ENCODE measurements around the gene HPCAL1. TPM values are rescaled to one million over a fixed set of nuclear protein-coding genes. Genes with fewer than 3 reads are reported as not detected.

HPCAL1 gene
- total RNA-seq, 1 experiment from 2014 or later, result 5.0 TPM

DNA sequence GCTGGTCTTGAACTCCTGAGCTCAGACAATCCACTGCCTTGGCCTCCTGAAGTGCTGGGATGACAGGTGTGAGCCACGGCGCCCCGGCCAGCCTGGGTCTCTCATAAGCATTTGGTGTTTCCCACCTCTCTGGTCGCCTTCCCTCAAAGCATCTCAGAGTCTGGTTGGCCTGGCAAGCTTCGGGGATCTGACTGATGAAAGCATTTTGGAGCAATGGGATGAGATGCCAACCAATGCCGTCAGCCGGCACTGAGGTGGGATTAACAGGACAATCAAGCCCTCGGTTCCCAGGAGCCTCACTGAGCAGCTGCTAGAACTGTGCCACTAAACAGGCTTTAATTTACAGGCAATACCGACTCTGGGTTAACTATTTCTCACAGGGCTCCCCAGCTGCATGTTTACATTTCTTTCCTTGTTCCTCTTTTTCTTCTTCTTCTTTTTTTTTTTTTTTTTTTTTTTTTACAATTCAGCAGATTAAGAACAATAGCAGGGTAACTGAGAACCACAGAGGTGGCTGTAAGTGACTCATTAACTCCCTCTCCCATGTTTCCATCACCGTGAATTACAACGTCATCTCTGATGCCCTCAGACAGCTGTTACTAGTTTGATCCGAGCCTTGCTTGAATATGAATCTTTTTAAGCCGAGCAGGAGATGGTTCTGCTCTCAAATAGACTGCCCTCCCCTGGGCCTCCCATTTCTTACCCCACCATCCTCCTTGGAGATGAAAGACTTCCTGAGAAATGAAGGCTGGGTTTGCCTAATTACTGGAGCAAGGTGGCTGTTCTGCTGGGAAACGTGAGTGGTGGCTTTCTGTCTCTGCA, 107.5 kb downstream of the HPCAL1 start:
- Histone ChIP-seq H3K79me2 (ENCODE audit: low read length) (no peaks in the 10 kb centered on the region), H3K27me3 (ENCODE audit: low read length) (no peaks in the 10 kb centered on the region), H3K4me2 (ENCODE audit: low read depth, low read length, poor library complexity, severe bottlenecking) (peak overlapping the region; percentile 72), H3K36me3 (ENCODE audit: insufficient read depth, low read length) (no peaks in the 10 kb centered on the region), H3K9me3 (ENCODE audit: low read length) (no peaks in the 10 kb centered on the region; the same call in 1 of the 2 replicates), H3K4me3 (ENCODE audit: low read length) (peak overlapping the region; percentile 55; the same call in 1 of the 2 replicates), H3K9me2 (replicated peaks; ENCODE audit: insufficient read depth, low read length) (no peaks in the 10 kb centered on the region), H3K9ac (ENCODE audit: low read length) (peak overlapping the region; percentile 64), H4K20me1 (ENCODE audit: insufficient read depth, low read depth, low read length) (0 out of 2 replicates have a peak, but pooled peaks cover 4% of the 10 kb centered on the region), H2AFZ (ENCODE audit: low read length) (peak overlapping the region; percentile 90), H3K27ac (ENCODE audit: low read length) (peak overlapping the region; percentile 93), H3K4me1 (ENCODE audit: low read length) (peaks cover 44% of the 10 kb centered on the region)
- peak; percentile 82 for DNase-seq

GRCh38 chr2:10410823-10411437, 108.2 kb downstream of the HPCAL1 start:
- H3K27ac ChIP-seq (ENCODE audit: low read length), result peak overlapping the region; percentile 93
- H2AFZ ChIP-seq (ENCODE audit: low read length), result peak overlapping the region; percentile 90

DNA sequence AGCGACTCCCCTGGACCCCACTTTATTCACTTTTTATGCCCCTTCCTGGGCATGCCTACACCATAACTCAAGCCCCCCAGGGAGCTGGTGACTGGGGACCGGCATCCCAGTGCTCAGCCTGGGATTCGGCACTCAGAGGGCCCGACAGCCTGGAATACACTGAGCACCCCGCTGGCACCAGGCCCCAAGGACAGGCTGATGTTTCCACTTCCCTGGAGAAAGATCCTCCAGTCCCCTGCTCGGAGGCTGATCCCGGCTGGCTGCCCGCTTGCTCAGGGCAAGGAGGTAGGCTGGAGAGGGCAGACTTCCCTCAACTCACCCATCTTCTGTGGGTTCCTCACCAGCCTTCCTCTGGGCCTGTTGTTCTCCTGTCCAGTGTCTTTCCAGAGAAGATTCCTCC, 108.9 kb downstream of the HPCAL1 start:
- peak overlapping the region; percentile 72 for H3K4me2 ChIP-seq (ENCODE audit: low read depth, low read length, poor library complexity, severe bottlenecking)
- H3K27me3 ChIP-seq (ENCODE audit: low read length), result no peaks in the 10 kb centered on the region
- H3K4me3 ChIP-seq (ENCODE audit: low read length), result no peak overlapping the region; the same call in 1 of the 2 replicates
- no peaks in the 10 kb centered on the region for H3K9me2 ChIP-seq (replicated peaks; ENCODE audit: insufficient read depth, low read length)
- H4K20me1 ChIP-seq (ENCODE audit: insufficient read depth, low read depth, low read length), result 0 out of 2 replicates have a peak, but pooled peaks cover 4% of the 10 kb centered on the region
- H3K4me1 ChIP-seq (ENCODE audit: low read length), result peaks cover 44% of the 10 kb centered on the region
- H3K79me2 ChIP-seq (ENCODE audit: low read length), result no peaks in the 10 kb centered on the region
- H2AFZ ChIP-seq (ENCODE audit: low read length), result no peak overlapping the region
- peak overlapping the region; percentile 64; the same call in 1 of the 2 replicates for H3K9ac ChIP-seq (ENCODE audit: low read length)
- peak overlapping the region; percentile 93; the same call in 1 of the 2 replicates for H3K27ac ChIP-seq (ENCODE audit: low read length)
- no peak for DNase-seq
- H3K36me3 ChIP-seq (ENCODE audit: insufficient read depth, low read length), result no peaks in the 10 kb centered on the region
- H3K9me3 ChIP-seq (ENCODE audit: low read length), result no peaks in the 10 kb centered on the region; the same call in 1 of the 2 replicates

More at GRCh38 chr2:10410823-10411437, 108.2 kb downstream of the HPCAL1 start:
- peak; percentile 65 for DNase-seq
- Histone ChIP-seq H3K4me1 (ENCODE audit: low read length) (peaks cover 44% of the 10 kb centered on the region), H3K27me3 (ENCODE audit: low read length) (no peaks in the 10 kb centered on the region), H3K36me3 (ENCODE audit: insufficient read depth, low read length) (no peaks in the 10 kb centered on the region), H3K9me3 (ENCODE audit: low read length) (no peaks in the 10 kb centered on the region; the same call in 1 of the 2 replicates), H3K9ac (ENCODE audit: low read length) (peak overlapping the region; percentile 64), H3K9me2 (replicated peaks; ENCODE audit: insufficient read depth, low read length) (no peaks in the 10 kb centered on the region), H3K4me2 (ENCODE audit: low read depth, low read length, poor library complexity, severe bottlenecking) (peak overlapping the region; percentile 72), H3K79me2 (ENCODE audit: low read length) (no peaks in the 10 kb centered on the region), H3K4me3 (ENCODE audit: low read length) (peak overlapping the region; percentile 40; the same call in 1 of the 2 replicates), H4K20me1 (ENCODE audit: insufficient read depth, low read depth, low read length) (0 out of 2 replicates have a peak, but pooled peaks cover 4% of the 10 kb centered on the region)

- no peaks in the 10 kb centered on the region for H3K36me3 ChIP-seq (ENCODE audit: insufficient read depth, low read length)
- H3K4me2 ChIP-seq (ENCODE audit: low read depth, low read length, poor library complexity, severe bottlenecking), result no peak overlapping the region
- peak; percentile 87 for DNase-seq
- no peaks in the 10 kb centered on the region; the same call in 1 of the 2 replicates for H3K9me3 ChIP-seq (ENCODE audit: low read length)
- H3K4me3 ChIP-seq (ENCODE audit: low read length), result no peak overlapping the region
- H3K79me2 ChIP-seq (ENCODE audit: low read length), result no peaks in the 10 kb centered on the region
- no peak overlapping the region for H3K9ac ChIP-seq (ENCODE audit: low read length)
- H3K27ac ChIP-seq (ENCODE audit: low read length), result no peak overlapping the region
- no peaks in the 10 kb centered on the region for H3K9me2 ChIP-seq (replicated peaks; ENCODE audit: insufficient read depth, low read length)
- H4K20me1 ChIP-seq (ENCODE audit: insufficient read depth, low read depth, low read length), result 0 out of 2 replicates have a peak, but pooled peaks cover 4% of the 10 kb centered on the region
- no peak overlapping the region; the same call in 1 of the 2 replicates for H2AFZ ChIP-seq (ENCODE audit: low read length)
- H3K4me1 ChIP-seq (ENCODE audit: low read length), result peaks cover 44% of the 10 kb centered on the region
- no peaks in the 10 kb centered on the region for H3K27me3 ChIP-seq (ENCODE audit: low read length)
Measured at GRCh38 chr2:10412380-10412779, 109.7 kb downstream of the HPCAL1 start.

DNA sequence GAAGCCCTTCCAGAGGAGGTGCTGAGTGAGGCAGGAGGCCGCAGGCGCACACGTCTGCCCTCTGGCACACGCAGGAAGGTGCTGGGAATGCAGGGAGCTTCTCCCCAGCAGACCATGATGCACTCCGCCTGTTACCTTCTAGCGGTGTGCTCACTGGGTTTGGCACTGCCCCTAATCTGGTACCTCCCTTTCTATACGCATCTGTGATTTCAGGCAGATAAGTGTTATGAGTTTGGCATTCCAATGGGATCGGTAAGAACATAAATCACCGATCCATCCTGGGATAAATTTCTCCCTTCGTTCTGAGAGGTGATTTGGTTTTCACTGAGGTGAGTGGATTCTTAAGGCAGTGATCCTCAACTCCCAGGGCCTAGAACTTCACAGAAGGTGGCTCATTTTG, 110.8 kb downstream of the HPCAL1 start:
- Histone ChIP-seq H3K9me3 (ENCODE audit: low read length) (no peaks in the 10 kb centered on the region; the same call in 1 of the 2 replicates), H3K4me3 (ENCODE audit: low read length) (no peak overlapping the region), H3K9me2 (replicated peaks; ENCODE audit: insufficient read depth, low read length) (no peaks in the 10 kb centered on the region), H3K27me3 (ENCODE audit: low read length) (no peaks in the 10 kb centered on the region), H4K20me1 (ENCODE audit: insufficient read depth, low read depth, low read length) (0 out of 2 replicates have a peak, but pooled peaks cover 2% of the 10 kb centered on the region), H3K36me3 (ENCODE audit: insufficient read depth, low read length) (no peaks in the 10 kb centered on the region), H3K4me1 (ENCODE audit: low read length) (peaks cover 44% of the 10 kb centered on the region), H3K27ac (ENCODE audit: low read length) (no peak overlapping the region), H3K79me2 (ENCODE audit: low read length) (no peaks in the 10 kb centered on the region), H3K4me2 (ENCODE audit: low read depth, low read length, poor library complexity, severe bottlenecking) (no peak overlapping the region), H2AFZ (ENCODE audit: low read length) (no peak overlapping the region), H3K9ac (ENCODE audit: low read length) (0 out of 2 replicates have a peak overlapping the region, but pooled peaks have one; percentile 10)
- DNase-seq, result no peak

DNA sequence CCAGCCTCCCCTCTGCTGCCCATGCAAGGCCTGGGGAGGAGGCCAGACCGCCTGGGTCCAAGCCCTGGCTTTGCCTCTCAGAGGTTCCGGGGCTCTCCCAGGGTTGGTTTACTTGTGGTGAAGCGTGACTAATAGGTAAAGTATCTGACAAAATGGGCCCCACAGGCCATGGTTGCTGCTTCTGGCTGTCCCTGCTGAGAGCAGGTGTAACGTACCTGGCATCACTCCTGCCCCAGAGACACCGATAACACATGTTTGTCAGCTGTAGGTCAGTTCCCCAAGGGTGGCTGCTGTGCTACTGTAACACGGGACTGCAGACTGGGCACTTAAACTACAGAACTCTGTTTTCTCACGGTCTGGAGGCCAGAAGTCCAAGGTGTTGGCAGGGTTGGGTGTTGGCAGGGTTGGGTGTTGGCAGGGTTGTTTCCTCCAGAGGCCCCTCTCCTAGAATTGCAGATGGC, 111.3 kb downstream of the HPCAL1 start:
- Histone ChIP-seq H3K9me2 (replicated peaks; ENCODE audit: insufficient read depth, low read length) (no peaks in the 10 kb centered on the region), H3K9me3 (ENCODE audit: low read length) (no peaks in the 10 kb centered on the region; the same call in 1 of the 2 replicates), H3K27ac (ENCODE audit: low read length) (no peak overlapping the region), H3K4me1 (ENCODE audit: low read length) (peaks cover 42% of the 10 kb centered on the region), H2AFZ (ENCODE audit: low read length) (no peak overlapping the region), H3K27me3 (ENCODE audit: low read length) (no peaks in the 10 kb centered on the region), H3K9ac (ENCODE audit: low read length) (0 out of 2 replicates have a peak overlapping the region, but pooled peaks have one; percentile 10), H4K20me1 (ENCODE audit: insufficient read depth, low read depth, low read length) (no peaks in the 10 kb centered on the region), H3K36me3 (ENCODE audit: insufficient read depth, low read length) (no peaks in the 10 kb centered on the region), H3K4me3 (ENCODE audit: low read length) (no peak overlapping the region), H3K4me2 (ENCODE audit: low read depth, low read length, poor library complexity, severe bottlenecking) (peak overlapping the region; percentile 13), H3K79me2 (ENCODE audit: low read length) (no peaks in the 10 kb centered on the region)
- DNase-seq, result no peak

DNA sequence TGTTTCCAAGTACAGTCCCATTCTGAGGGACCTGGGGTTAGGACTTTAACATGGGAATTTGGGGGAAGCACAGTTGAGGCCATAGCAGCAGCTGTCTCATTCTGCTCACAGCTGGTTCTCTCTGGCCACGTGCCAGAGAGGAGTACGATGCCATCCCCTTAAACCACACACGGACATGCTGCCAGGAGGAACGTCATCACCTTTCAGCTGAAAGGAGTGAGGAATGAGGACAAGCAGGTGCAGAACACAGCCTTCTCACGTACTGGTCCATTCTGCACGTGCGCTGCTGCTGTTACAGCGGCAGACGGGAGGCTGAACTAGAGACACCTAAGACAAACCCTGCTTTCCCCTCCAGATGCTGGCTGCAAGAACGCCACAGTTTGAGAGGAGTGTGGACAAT, 111.9 kb downstream of the HPCAL1 start:
- Histone ChIP-seq H3K9me2 (replicated peaks; ENCODE audit: insufficient read depth, low read length) (no peaks in the 10 kb centered on the region), H3K36me3 (ENCODE audit: insufficient read depth, low read length) (no peaks in the 10 kb centered on the region), H3K4me2 (ENCODE audit: low read depth, low read length, poor library complexity, severe bottlenecking) (no peak overlapping the region), H3K27ac (ENCODE audit: low read length) (no peak overlapping the region), H3K4me3 (ENCODE audit: low read length) (no peak overlapping the region), H4K20me1 (ENCODE audit: insufficient read depth, low read depth, low read length) (no peaks in the 10 kb centered on the region), H3K9ac (ENCODE audit: low read length) (no peak overlapping the region), H3K4me1 (ENCODE audit: low read length) (peaks cover 36% of the 10 kb centered on the region), H3K27me3 (ENCODE audit: low read length) (no peaks in the 10 kb centered on the region), H3K9me3 (ENCODE audit: low read length) (no peaks in the 10 kb centered on the region; the same call in 1 of the 2 replicates), H3K79me2 (ENCODE audit: low read length) (no peaks in the 10 kb centered on the region), H2AFZ (ENCODE audit: low read length) (no peak overlapping the region)
- DNase-seq, result no peak

DNA sequence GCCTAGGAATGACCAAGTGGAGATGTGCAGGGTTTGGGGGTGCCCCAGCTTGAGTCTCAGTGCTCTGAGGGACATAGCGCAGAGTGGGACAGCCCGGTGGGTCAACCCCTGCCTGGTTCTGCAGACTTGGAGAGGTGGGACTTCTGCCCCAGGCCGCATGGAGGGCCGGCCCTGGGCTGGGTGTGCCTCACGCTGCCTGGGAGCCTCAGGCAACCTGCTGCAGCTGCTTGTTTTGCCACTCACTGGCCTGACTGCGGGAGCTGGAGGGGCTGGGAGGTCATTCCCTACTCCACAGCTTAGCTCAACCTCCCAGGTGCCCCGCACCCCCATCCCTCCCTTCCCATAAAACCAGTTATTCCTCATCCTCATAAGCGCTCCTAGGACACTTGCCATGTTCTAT, 112.3 kb downstream of the HPCAL1 start:
- Histone ChIP-seq H4K20me1 (ENCODE audit: insufficient read depth, low read depth, low read length) (no peaks in the 10 kb centered on the region), H3K4me3 (ENCODE audit: low read length) (no peak overlapping the region), H3K9ac (ENCODE audit: low read length) (no peak overlapping the region), H3K27ac (ENCODE audit: low read length) (no peak overlapping the region), H3K9me3 (ENCODE audit: low read length) (no peaks in the 10 kb centered on the region; the same call in 1 of the 2 replicates), H3K79me2 (ENCODE audit: low read length) (no peaks in the 10 kb centered on the region), H2AFZ (ENCODE audit: low read length) (no peak overlapping the region), H3K9me2 (replicated peaks; ENCODE audit: insufficient read depth, low read length) (no peaks in the 10 kb centered on the region), H3K4me2 (ENCODE audit: low read depth, low read length, poor library complexity, severe bottlenecking) (no peak overlapping the region), H3K27me3 (ENCODE audit: low read length) (no peaks in the 10 kb centered on the region), H3K4me1 (ENCODE audit: low read length) (peaks cover 32% of the 10 kb centered on the region), H3K36me3 (ENCODE audit: insufficient read depth, low read length) (no peaks in the 10 kb centered on the region)
- no peak for DNase-seq
